Iris pigment epithelial cell (primary cell): ENCODE data around the gene TAF1D.

Source experiments
- DNase-seq: peaks from one replicate; pipeline ENCODE4 v3.0.0-alpha.2; 2011; ENCODE audit warnings: low read depth

Gene TAF1D

GRCh38 chr11:93720522-93720921 lies 20.8 kb downstream of the TAF1D start:
- DNase-seq: no peak

- DNase-seq: no peak
These were observed 22.0 kb downstream of the TAF1D start for GRCh38 chr11:93719310-93719709.

- no peak for DNase-seq
These were observed 23.2 kb downstream of the TAF1D start for GRCh38 chr11:93718057-93718563.

- DNase-seq: no peak
These were observed 23.8 kb downstream of the TAF1D start for GRCh38 chr11:93717501-93717900.

GRCh38 chr11:93715797-93716396 lies 25.4 kb downstream of the TAF1D start:
- no peak for DNase-seq

- DNase-seq: no peak
These were observed 28.6 kb downstream of the TAF1D start for GRCh38 chr11:93712678-93713077.

GRCh38 chr11:93710239-93710638 lies 31.1 kb downstream of the TAF1D start:
- no peak for DNase-seq

GRCh38 chr11:93704237-93704636 lies 37.1 kb downstream of the TAF1D start:
- no peak for DNase-seq

GRCh38 chr11:93700830-93701229 lies 40.5 kb downstream of the TAF1D start:
- peak; percentile 64 for DNase-seq

- DNase-seq: no peak
These were observed 43.7 kb downstream of the TAF1D start for GRCh38 chr11:93697611-93698010.

GRCh38 chr11:93694557-93694956 lies 46.7 kb downstream of the TAF1D start:
- no peak for DNase-seq

- DNase-seq: no peak
These were observed 47.2 kb downstream of the TAF1D start for GRCh38 chr11:93694109-93694508.

- no peak for DNase-seq
These were observed 52.1 kb downstream of the TAF1D start for GRCh38 chr11:93689240-93689639.

- peak; percentile 72 for DNase-seq
These were observed 54.5 kb downstream of the TAF1D start for GRCh38 chr11:93686812-93687211.

GRCh38 chr11:93686226-93686625 lies 55.1 kb downstream of the TAF1D start:
- no peak for DNase-seq
